ENCODE data around the gene AADACL3. TPM values are rescaled to one million over a fixed set of nuclear protein-coding genes. Genes with fewer than 3 reads are reported as not detected.

AADACL3 gene
- total RNA-seq, 1 donor from 2014 or later = not detected

GRCh38 chr1:12764016-12764415 is 48.1 kb downstream of the AADACL3 start:
- peaks cover 3% of the 10 kb centered on the region for H3K27me3 Mint-ChIP-seq (ENCODE audit: low read depth)
- no peaks in the 10 kb centered on the region for H3K36me3 Mint-ChIP-seq (ENCODE audit: low read depth)
- H3K4me3 Mint-ChIP-seq (ENCODE audit: unreplicated experiment) = no peak overlapping the region
- peaks cover 6% of the 10 kb centered on the region for H3K9me3 Mint-ChIP-seq (ENCODE audit: low read depth)
- DNase-seq (ENCODE audit: low spot score) = no peak
- H3K27ac Mint-ChIP-seq (ENCODE audit: unreplicated experiment) = no peak overlapping the region
- H3K4me1 Mint-ChIP-seq (ENCODE audit: low read depth) = no peaks in the 10 kb centered on the region
- TF ChIP-seq CTCF (IDR thresholded peaks at IDR 0.05) = no peak

GRCh38 chr1:12769031-12769430 is 53.1 kb downstream of the AADACL3 start:
- no peak for TF ChIP-seq CTCF (IDR thresholded peaks at IDR 0.05)
- H3K4me1 Mint-ChIP-seq (ENCODE audit: low read depth) = no peaks in the 10 kb centered on the region
- H3K9me3 Mint-ChIP-seq (ENCODE audit: low read depth) = peaks cover 6% of the 10 kb centered on the region
- no peaks in the 10 kb centered on the region for H3K36me3 Mint-ChIP-seq (ENCODE audit: low read depth)
- H3K27me3 Mint-ChIP-seq (ENCODE audit: low read depth) = peaks cover 8% of the 10 kb centered on the region
- H3K27ac Mint-ChIP-seq (ENCODE audit: unreplicated experiment) = no peak overlapping the region
- H3K4me3 Mint-ChIP-seq (ENCODE audit: unreplicated experiment) = no peak overlapping the region
- no peak for DNase-seq (ENCODE audit: low spot score)

GRCh38 chr1:12769976-12770505 is 54.1 kb downstream of the AADACL3 start:
- no peak overlapping the region for H3K27ac Mint-ChIP-seq (ENCODE audit: unreplicated experiment)
- no peaks in the 10 kb centered on the region for H3K4me1 Mint-ChIP-seq (ENCODE audit: low read depth)
- no peak for DNase-seq (ENCODE audit: low spot score)
- no peaks in the 10 kb centered on the region for H3K36me3 Mint-ChIP-seq (ENCODE audit: low read depth)
- H3K9me3 Mint-ChIP-seq (ENCODE audit: low read depth) = peaks cover 6% of the 10 kb centered on the region
- H3K4me3 Mint-ChIP-seq (ENCODE audit: unreplicated experiment) = no peak overlapping the region
- no peak for TF ChIP-seq CTCF (IDR thresholded peaks at IDR 0.05)
- H3K27me3 Mint-ChIP-seq (ENCODE audit: low read depth) = peaks cover 8% of the 10 kb centered on the region

GRCh38 chr1:12770620-12771019 is 54.7 kb downstream of the AADACL3 start:
- Mint-ChIP-seq H3K36me3 (ENCODE audit: low read depth) (no peaks in the 10 kb centered on the region), H3K9me3 (ENCODE audit: low read depth) (peaks cover 6% of the 10 kb centered on the region), H3K4me3 (ENCODE audit: unreplicated experiment) (no peak overlapping the region), H3K4me1 (ENCODE audit: low read depth) (no peaks in the 10 kb centered on the region), H3K27me3 (ENCODE audit: low read depth) (peaks cover 8% of the 10 kb centered on the region), H3K27ac (ENCODE audit: unreplicated experiment) (no peak overlapping the region)
- no peak for TF ChIP-seq CTCF (IDR thresholded peaks at IDR 0.05)
- DNase-seq (ENCODE audit: low spot score) = no peak

GRCh38 chr1:12771186-12771585 is 55.3 kb downstream of the AADACL3 start:
- Mint-ChIP-seq H3K27me3 (ENCODE audit: low read depth) (peaks cover 8% of the 10 kb centered on the region), H3K4me1 (ENCODE audit: low read depth) (no peaks in the 10 kb centered on the region), H3K9me3 (ENCODE audit: low read depth) (peaks cover 6% of the 10 kb centered on the region), H3K4me3 (ENCODE audit: unreplicated experiment) (no peak overlapping the region), H3K36me3 (ENCODE audit: low read depth) (no peaks in the 10 kb centered on the region), H3K27ac (ENCODE audit: unreplicated experiment) (no peak overlapping the region)
- no peak for TF ChIP-seq CTCF (IDR thresholded peaks at IDR 0.05)
- no peak for DNase-seq (ENCODE audit: low spot score)
